HCT116 (cell line): ENCODE measurements around the gene TSACC. TPM values are rescaled to one million over a fixed set of nuclear protein-coding genes. Genes with fewer than 3 reads are reported as not detected.

Experiments
- total RNA-seq: library from RNA; stranded (reverse); gene quantifications from one replicate; pipeline ENCODE4 v1.2.1, GENCODE V29; 2021; ENCODE audit not compliant: unreplicated experiment

The TSACC gene
- total RNA-seq, 1 experiment from 2014 or later, result 1.0 TPM

Other genes with a start within 250 kb of the TSACC start
- 528 TPM for gene LMNA, start 223.8 kb upstream of the TSACC start, total RNA-seq
- 0.39 TPM for gene SEMA4A, start 184.9 kb upstream of the TSACC start, total RNA-seq
- 17.5 TPM for gene SLC25A44, start 144.4 kb upstream of the TSACC start, total RNA-seq
- 52.6 TPM for gene PMF1, start 125.5 kb upstream of the TSACC start, total RNA-seq
- gene BGLAP, start 96.3 kb upstream of the TSACC start, total RNA-seq, result 1.4 TPM
- gene PAQR6, start 90.5 kb upstream of the TSACC start, total RNA-seq, result 10.9 TPM
- 75.2 TPM for gene SMG5, start 55.7 kb upstream of the TSACC start, total RNA-seq
- 6.3 TPM for gene TMEM79, start 54.2 kb upstream of the TSACC start, total RNA-seq
- 27.8 TPM for gene GLMP, start 42.8 kb upstream of the TSACC start, total RNA-seq
- gene VHLL, start 39.2 kb upstream of the TSACC start, total RNA-seq, result not detected
- gene CCT3, start 234 bp upstream of the TSACC start, total RNA-seq, result 619 TPM
- gene RHBG, start 30.7 kb downstream of the TSACC start, total RNA-seq, result 5.7 TPM
- gene MEF2D, start 162.2 kb downstream of the TSACC start, total RNA-seq, result 44.2 TPM
- 38.8 TPM for gene IQGAP3, start 234.0 kb downstream of the TSACC start, total RNA-seq
- gene TTC24, start 241.2 kb downstream of the TSACC start, total RNA-seq, result not detected